K562 (cell line): Measurements from ENCODE around the gene MATK. TPM values are rescaled to one million over a fixed set of nuclear protein-coding genes. Genes with fewer than 3 reads are reported as not detected.
A peak's percentile ranks its signal among the peaks of the same experiment; 100 is the strongest.

ENCODE experiments used
- BCL6 ChIP-seq: fragments of 250-450 bp; sonication (Bioruptor Pico); IDR thresholded peaks from 2 replicates; pipeline ENCODE4 v1.4.0; 2020
- CREB5 ChIP-seq: fragments of 250-450 bp; sonication (Bioruptor Pico); IDR thresholded peaks from 2 replicates; pipeline ENCODE4 v1.5.0; 2020; ENCODE audit warnings: mild to moderate bottlenecking
- CXXC5 ChIP-seq: fragments of 250-450 bp; sonication (Bioruptor Pico); IDR thresholded peaks from 2 replicates; pipeline ENCODE4 v1.8.0; 2022; ENCODE audit warnings: inconsistent platforms, mild to moderate bottlenecking, moderate library complexity
- EWSR1 ChIP-seq: fragments of 450-650 bp; IDR thresholded peaks from 2 replicates; pipeline ENCODE4 v1.6.1; 2018; ENCODE audit warnings: borderline replicate concordance, mild to moderate bottlenecking, low read depth, moderate library complexity; ENCODE audit not compliant: partially characterized antibody
- GABPA ChIP-seq: fragments of 200-800 bp; sonication (Bioruptor generic); conservative IDR thresholded peaks from 2 replicates; pipeline ENCODE4 v1.6.1; 2016; ENCODE audit warnings: low read depth, missing genetic modification characterization, missing compliant biosample characterization
- GABPB1 ChIP-seq: sonication (generic); formaldehyde crosslinking; IDR thresholded peaks from 2 replicates; pipeline ENCODE4 v1.8.0; 2022; ENCODE audit warnings: mild to moderate bottlenecking, missing genetic modification reagents
- HNRNPLL ChIP-seq: fragments of 200-400 bp; formaldehyde crosslinking; IDR thresholded peaks from 2 replicates; pipeline ENCODE4 v1.6.1; 2017; ENCODE audit warnings: low read length, low read depth, mild to moderate bottlenecking; ENCODE audit not compliant: poor library complexity, severe bottlenecking
- TAF1 ChIP-seq: IDR thresholded peaks from 2 replicates; pipeline ENCODE4 v1.6.1; 2011; ENCODE audit warnings: mild to moderate bottlenecking, low read length, moderate library complexity; ENCODE audit not compliant: insufficient read depth, control insufficient read depth, severe bottlenecking; ENCODE audit errors: extremely low read depth
- TAF7 ChIP-seq: fragments of 450-650 bp; IDR thresholded peaks from 2 replicates; pipeline ENCODE4 v1.6.1; 2016; ENCODE audit warnings: missing genetic modification characterization, missing compliant biosample characterization
- ZBTB40 ChIP-seq, 2 experiments: fragments of 450-650 bp in 1 of 2; sonication (generic) in 1 of 2; formaldehyde crosslinking in 1 of 2; IDR thresholded peaks; 2 replicates each; pipeline versions ENCODE4 v1.7.1 to v1.9.0; 2016 to 2022; ENCODE audit warnings: inconsistent platforms in 1 of 2, mild to moderate bottlenecking in 1 of 2, missing genetic modification reagents in 1 of 2
- polyA plus RNA-seq, 8 experiments: library from polyadenylated mRNA; depleted of rRNA in 4 of 8; stranded (reverse) in 5 of 8; unstranded in 3 of 8; fragments of >200 nt; fragmentation: Nextera tagmentation in 2 of 8; fragmentation: Illumina TruSeq in 1 of 8; extraction: Ambion mirVana in 2 of 8; extraction: Trizol in 1 of 8; gene quantifications; 2 replicates each; pipeline versions ENCODE4 v1.2.1 to v1.2.3, GENCODE V29; 2011 to 2014; ENCODE audit warnings: inconsistent platforms in 1 of 8, missing spikeins in 1 of 8
- total RNA-seq, 7 experiments: library from RNA; depleted of rRNA in 6 of 7; stranded (reverse); fragments of >200 nt in 6 of 7; fragmentation: Illumina TruSeq in 2 of 7; extraction: Trizol in 2 of 7; gene quantifications; 2 replicates each; pipeline versions ENCODE4 v1.2.1 to v1.2.3, GENCODE V29; 2011 to 2021; ENCODE audit warnings: low replicate concordance in 1 of 7
- TF ChIP-seq, protein P1 (sequence below): fragments of 450-650 bp; formaldehyde crosslinking; conservative IDR thresholded peaks from 2 replicates; pipeline ENCODE4 v1.4.0; 2022; ENCODE audit warnings: mild to moderate bottlenecking, missing genetic modification characterization
- TF ChIP-seq, protein P2 (sequence below): fragments of 450-650 bp; formaldehyde crosslinking; IDR thresholded peaks from 2 replicates; pipeline ENCODE4 v1.4.0; 2022; ENCODE audit warnings: missing genetic modification characterization

MATK gene
- total and polyA plus RNA-seq, 9 of the 15 experiments (the other 6 are each of a cell fraction or from before 2014, with no cell fraction given), result 0.08 to 41.5 (median 21.4) TPM

DNA sequence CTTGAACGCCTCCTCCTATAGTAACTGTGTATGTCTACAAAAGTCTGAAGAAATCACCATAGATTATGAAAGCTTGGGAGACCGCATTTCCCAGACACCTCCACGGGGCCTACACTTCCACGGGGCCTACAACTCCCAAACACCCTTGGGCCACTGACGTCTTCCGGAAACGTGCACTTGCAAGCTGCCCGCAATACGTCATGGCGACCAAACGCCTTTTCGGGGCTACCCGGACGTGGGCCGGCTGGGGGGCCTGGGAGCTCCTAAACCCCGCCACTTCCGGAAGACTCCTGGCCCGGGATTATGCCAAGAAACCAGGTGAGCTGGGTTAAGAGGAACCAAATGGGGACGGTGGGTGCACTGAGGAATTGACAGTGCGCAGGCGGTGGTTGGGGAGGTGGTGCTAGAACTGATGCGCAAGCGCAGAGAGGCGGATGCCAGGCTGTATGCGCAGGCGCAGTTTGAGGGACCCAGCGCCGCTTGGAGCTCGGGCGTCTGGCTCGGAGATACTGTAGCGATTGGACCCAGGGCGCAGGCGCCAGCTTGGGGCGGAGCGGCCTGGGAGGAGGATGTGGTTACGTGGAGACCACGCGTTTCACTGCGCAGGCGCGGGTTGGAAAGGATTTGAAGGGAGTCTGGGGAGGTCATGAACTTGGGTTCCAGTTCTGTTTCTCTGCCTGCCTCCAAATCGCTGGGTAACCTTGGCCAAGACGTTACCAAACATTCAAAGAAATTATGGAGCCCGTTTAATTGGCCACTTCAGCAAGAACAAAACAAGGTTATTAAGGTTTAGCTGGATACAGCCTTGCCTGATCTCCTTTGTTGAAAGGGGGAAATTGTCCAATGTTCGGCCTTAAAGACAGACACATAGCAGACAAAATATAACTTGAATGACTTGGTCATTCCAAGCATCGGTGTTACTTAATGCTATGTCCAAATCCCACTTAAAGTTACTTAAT lies 23.4 kb downstream of the MATK start, which contains the start of gene MRPL54 (continued):
- TF ChIP-seq CREB5 (CRISPR knock-in tag) (no peak), CXXC5 (CRISPR knock-in tag) (peak; percentile 80), ZBTB40 (IDR thresholded peaks at IDR 0.05) (peak; percentile 88), ZBTB40 (CRISPR knock-in tag; IDR thresholded peaks at IDR 0.05) (no peak), EWSR1 (no peak), GABPA (peak; percentile 92), HNRNPLL (peak; percentile 67), TAF7 (tag) (peak; percentile 81), BCL6 (CRISPR knock-in tag) (0 out of 2 replicates have a peak, but pooled peaks have one; percentile 25), GABPB1 (CRISPR knock-in tag) (peak; percentile 92), TAF1 (peak; percentile 77)
- TF ChIP-seq, protein P1, sequence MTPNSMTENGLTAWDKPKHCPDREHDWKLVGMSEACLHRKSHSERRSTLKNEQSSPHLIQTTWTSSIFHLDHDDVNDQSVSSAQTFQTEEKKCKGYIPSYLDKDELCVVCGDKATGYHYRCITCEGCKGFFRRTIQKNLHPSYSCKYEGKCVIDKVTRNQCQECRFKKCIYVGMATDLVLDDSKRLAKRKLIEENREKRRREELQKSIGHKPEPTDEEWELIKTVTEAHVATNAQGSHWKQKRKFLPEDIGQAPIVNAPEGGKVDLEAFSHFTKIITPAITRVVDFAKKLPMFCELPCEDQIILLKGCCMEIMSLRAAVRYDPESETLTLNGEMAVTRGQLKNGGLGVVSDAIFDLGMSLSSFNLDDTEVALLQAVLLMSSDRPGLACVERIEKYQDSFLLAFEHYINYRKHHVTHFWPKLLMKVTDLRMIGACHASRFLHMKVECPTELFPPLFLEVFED (CRISPR knock-in tag), result 0 out of 2 replicates have a peak, but pooled peaks have one; percentile 30
- TF ChIP-seq, protein P2, sequence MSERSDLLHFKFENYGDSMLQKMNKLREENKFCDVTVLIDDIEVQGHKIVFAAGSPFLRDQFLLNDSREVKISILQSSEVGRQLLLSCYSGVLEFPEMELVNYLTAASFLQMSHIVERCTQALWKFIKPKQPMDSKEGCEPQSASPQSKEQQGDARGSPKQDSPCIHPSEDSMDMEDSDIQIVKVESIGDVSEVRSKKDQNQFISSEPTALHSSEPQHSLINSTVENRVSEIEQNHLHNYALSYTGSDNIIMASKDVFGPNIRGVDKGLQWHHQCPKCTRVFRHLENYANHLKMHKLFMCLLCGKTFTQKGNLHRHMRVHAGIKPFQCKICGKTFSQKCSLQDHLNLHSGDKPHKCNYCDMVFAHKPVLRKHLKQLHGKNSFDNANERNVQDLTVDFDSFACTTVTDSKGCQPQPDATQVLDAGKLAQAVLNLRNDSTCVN (CRISPR knock-in tag), result no peak
